Neuronal stem cell (in vitro differentiated cells): ENCODE measurements around the gene RUNDC1.

ENCODE experiments used
- DNase-seq: peaks from one replicate; pipeline ENCODE4 v3.0.0-alpha.2; 2013; ENCODE audit warnings: low spot score
- H2AFZ ChIP-seq: one replicate; pipeline ENCODE4 v1.6.1; 2013; ENCODE audit warnings: mild to moderate bottlenecking, low read length, inconsistent platforms
- H2AK5ac ChIP-seq: 2 replicates; pipeline ENCODE4 v1.6.1; 2013; ENCODE audit warnings: low read depth, mild to moderate bottlenecking, inconsistent platforms, low read length, moderate library complexity, mixed read lengths
- H2BK120ac ChIP-seq: 2 replicates; pipeline ENCODE4 v1.6.1; 2013; ENCODE audit warnings: low read depth, mild to moderate bottlenecking, inconsistent platforms, low read length, moderate library complexity, mixed read lengths
- H2BK12ac ChIP-seq: one replicate; pipeline ENCODE4 v1.6.1; 2013; ENCODE audit warnings: low read length, inconsistent platforms
- H2BK15ac ChIP-seq: 2 replicates; pipeline ENCODE4 v1.6.1; 2013; ENCODE audit warnings: mild to moderate bottlenecking, low read length, inconsistent platforms, mixed read lengths
- H2BK5ac ChIP-seq: one replicate; pipeline ENCODE4 v1.6.1; 2013; ENCODE audit warnings: inconsistent platforms, mild to moderate bottlenecking, low read length, moderate library complexity
- H3K14ac ChIP-seq: one replicate; pipeline ENCODE4 v1.6.1; 2013; ENCODE audit warnings: low read length, inconsistent platforms
- H3K18ac ChIP-seq: 2 replicates; pipeline ENCODE4 v1.6.1; 2013; ENCODE audit warnings: low read length, inconsistent platforms
- H3K23ac ChIP-seq: 2 replicates; pipeline ENCODE4 v1.6.1; 2013; ENCODE audit warnings: low read depth, mild to moderate bottlenecking, mixed read lengths, low read length, inconsistent platforms; ENCODE audit not compliant: poor library complexity
- H3K27ac ChIP-seq: replicated peaks from 3 replicates; pipeline ENCODE4 v1.5.1; 2013; ENCODE audit warnings: low read length, inconsistent platforms
- H3K27me3 ChIP-seq, 3 experiments: 2 replicates each; pipeline ENCODE4 v1.6.1; 2013; ENCODE audit warnings: low read length in 3 of 3, mild to moderate bottlenecking in 2 of 3, inconsistent platforms in 1 of 3, low read depth in 1 of 3, mixed read lengths in 1 of 3, moderate library complexity in 1 of 3; ENCODE audit not compliant: control insufficient read depth in 3 of 3, insufficient read depth in 3 of 3
- H3K36me3 ChIP-seq, 2 donors: replicated peaks in 1 of 2; 2 replicates each; pipeline ENCODE4 v1.6.1; 2013; ENCODE audit warnings: low read length in 2 of 2; ENCODE audit not compliant: control insufficient read depth in 2 of 2, insufficient read depth in 2 of 2
- H3K4ac ChIP-seq: 2 replicates; pipeline ENCODE4 v1.6.1; 2013; ENCODE audit warnings: inconsistent platforms, mild to moderate bottlenecking, low read length, moderate library complexity
- H3K4me1 ChIP-seq, 2 donors: 1 replicate in 1 of 2; 2 replicates in 1 of 2; pipeline ENCODE4 v1.6.1; 2013; ENCODE audit warnings: low read length in 2 of 2, low read depth in 1 of 2; ENCODE audit not compliant: control insufficient read depth in 2 of 2, insufficient read depth in 1 of 2
- H3K4me2 ChIP-seq: one replicate; pipeline ENCODE4 v1.6.1; 2013; ENCODE audit warnings: mild to moderate bottlenecking, low read length, inconsistent platforms; ENCODE audit not compliant: insufficient read depth, poor library complexity, severe bottlenecking
- H3K4me3 ChIP-seq, 2 donors: 2 replicates each; pipeline ENCODE4 v1.5.1; 2013; ENCODE audit warnings: low read length in 2 of 2, mild to moderate bottlenecking in 2 of 2, inconsistent platforms in 1 of 2, moderate library complexity in 1 of 2
- H3K79me1 ChIP-seq: one replicate; pipeline ENCODE4 v1.6.1; 2013; ENCODE audit warnings: low read depth, mild to moderate bottlenecking, inconsistent platforms, low read length, moderate library complexity
- H3K9ac ChIP-seq: one replicate; pipeline ENCODE4 v1.6.1; 2013; ENCODE audit warnings: mild to moderate bottlenecking, low read depth, low read length, inconsistent platforms; ENCODE audit not compliant: poor library complexity
- H3K9me3 ChIP-seq, 2 donors: replicated peaks in 1 of 2; 2 replicates each; pipeline versions ENCODE3 to v1.6.1; 2013; ENCODE audit warnings: low read length in 2 of 2, mild to moderate bottlenecking in 2 of 2, inconsistent platforms in 1 of 2, low read depth in 1 of 2, mixed read lengths in 1 of 2, moderate library complexity in 1 of 2; ENCODE audit not compliant: control insufficient read depth in 2 of 2, insufficient read depth in 1 of 2
- H4K8ac ChIP-seq: one replicate; pipeline ENCODE4 v1.6.1; 2013; ENCODE audit warnings: low read depth, mild to moderate bottlenecking, inconsistent platforms, low read length, moderate library complexity
- H4K91ac ChIP-seq: one replicate; pipeline ENCODE4 v1.6.1; 2013; ENCODE audit warnings: low read length, low read depth, mild to moderate bottlenecking, inconsistent platforms; ENCODE audit not compliant: poor library complexity
- WGBS, 2 donors: extraction: QIAGEN DNeasy Blood & Tissue Kit; methylation state at CpG; one replicate each; pipeline ENCODE4 v1.1.7; 2013; ENCODE audit warnings: missing lambda C conversion rate in 2 of 2, mixed read lengths in 1 of 2; ENCODE audit not compliant: insufficient read length in 2 of 2, insufficient replicate concordance in 1 of 2; ENCODE audit errors: extremely low coverage in 2 of 2; 5-methylcytosine and 5-hydroxymethylcytosine counted together

RUNDC1 gene

GRCh38 chr17:43010667-43011308 lies 30.4 kb downstream of the RUNDC1 start:
- DNase-seq, result no peak
- H3K27ac ChIP-seq, result no peak overlapping the region

GRCh38 chr17:43011728-43012472 lies 31.5 kb downstream of the RUNDC1 start:
- DNase-seq, result no peak
- H2BK12ac ChIP-seq, result no peak overlapping the region
- no peak overlapping the region for H3K4me3 ChIP-seq
- H3K14ac ChIP-seq, result no peak overlapping the region
- no peak overlapping the region for H3K23ac ChIP-seq
- peaks cover 2% of the 10 kb centered on the region for H3K79me1 ChIP-seq
- H3K4ac ChIP-seq, result no peak overlapping the region
- WGBS, 2 donors, result no CpG with 5 or more reads among the region's 15 CpGs
- H3K4me1 ChIP-seq, result peaks cover 8 to 20% of the 10 kb centered on the region in 2 donors
- no peak overlapping the region for H3K27ac ChIP-seq
- H3K36me3 ChIP-seq, result peaks cover 12 to 18% of the 10 kb centered on the region in 2 donors
- no peak overlapping the region for H2BK15ac ChIP-seq
- no peak overlapping the region for H2BK5ac ChIP-seq
- H3K18ac ChIP-seq, result no peak overlapping the region
- H3K27me3 ChIP-seq, result no peaks in the 10 kb centered on the region
- H2AK5ac ChIP-seq, result no peak overlapping the region
- H3K9me3 ChIP-seq, result no peaks in the 10 kb centered on the region
- peak overlapping the region; percentile 61 for H2BK120ac ChIP-seq
- no peak overlapping the region for H4K91ac ChIP-seq
- H3K9ac ChIP-seq, result no peak overlapping the region
- H4K8ac ChIP-seq, result no peak overlapping the region
- H3K4me2 ChIP-seq, result no peak overlapping the region
- no peak overlapping the region for H2AFZ ChIP-seq

More at GRCh38 chr17:43010667-43011308, 30.4 kb downstream of the RUNDC1 start:
- no peak overlapping the region for H3K23ac ChIP-seq
- H3K4me3 ChIP-seq, result no peak overlapping the region
- H2BK5ac ChIP-seq, result no peak overlapping the region
- H2AFZ ChIP-seq, result no peak overlapping the region
- no peak overlapping the region for H2BK12ac ChIP-seq
- H2BK120ac ChIP-seq, result no peak overlapping the region
- H3K4ac ChIP-seq, result no peak overlapping the region
- no peak overlapping the region for H2BK15ac ChIP-seq
- no peak overlapping the region for H2AK5ac ChIP-seq
- H3K18ac ChIP-seq, result no peak overlapping the region
- WGBS, 2 donors, result no CpG with 5 or more reads among the region's 5 CpGs
- H3K9ac ChIP-seq, result no peak overlapping the region
- H3K79me1 ChIP-seq, result peaks cover 2% of the 10 kb centered on the region
- no peak overlapping the region for H3K4me2 ChIP-seq
- H3K9me3 ChIP-seq, result no peaks in the 10 kb centered on the region
- no peak overlapping the region for H4K8ac ChIP-seq
- peaks cover 11 to 12% of the 10 kb centered on the region in 2 donors for H3K4me1 ChIP-seq
- no peak overlapping the region for H3K14ac ChIP-seq
- H3K27me3 ChIP-seq, result no peaks in the 10 kb centered on the region
- peaks cover 4 to 11% of the 10 kb centered on the region in 2 donors for H3K36me3 ChIP-seq
- no peak overlapping the region for H4K91ac ChIP-seq

- no CpG with 5 or more reads among the region's 8 CpGs for WGBS, 2 donors
Observed at GRCh38 chr17:43013296-43013695, 32.9 kb downstream of the RUNDC1 start.

GRCh38 chr17:43014020-43014648 lies 33.8 kb downstream of the RUNDC1 start:
- Histone ChIP-seq H3K9ac (peak overlapping the region; percentile 34), H3K36me3 (peaks cover 12 to 21% of the 10 kb centered on the region in 2 donors)
- WGBS, 2 donors, result no CpG with 5 or more reads among the region's 12 CpGs

More at GRCh38 chr17:43013296-43013695, 32.9 kb downstream of the RUNDC1 start:
- H3K79me1 ChIP-seq, result peaks cover 5% of the 10 kb centered on the region
- H3K18ac ChIP-seq, result peak overlapping the region; percentile 13
- H2BK15ac ChIP-seq, result no peak overlapping the region
- H3K4me1 ChIP-seq, result peaks cover 12 to 26% of the 10 kb centered on the region in 2 donors
- H2BK5ac ChIP-seq, result no peak overlapping the region
- H2BK12ac ChIP-seq, result no peak overlapping the region
- no peak overlapping the region for H3K4ac ChIP-seq
- no peak for DNase-seq
- no peak overlapping the region for H4K91ac ChIP-seq
- H3K9ac ChIP-seq, result peak overlapping the region; percentile 37
- H3K4me3 ChIP-seq, result no peak overlapping the region
- H2BK120ac ChIP-seq, result no peak overlapping the region
- H3K36me3 ChIP-seq, result peaks cover 12 to 21% of the 10 kb centered on the region in 2 donors
- no peak overlapping the region for H4K8ac ChIP-seq
- no peak overlapping the region for H3K23ac ChIP-seq
- H2AFZ ChIP-seq, result no peak overlapping the region
- H3K9me3 ChIP-seq, result no peaks in the 10 kb centered on the region
- no peak overlapping the region for H3K27ac ChIP-seq
- no peak overlapping the region for H3K4me2 ChIP-seq
- no peak overlapping the region for H2AK5ac ChIP-seq
- no peaks in the 10 kb centered on the region for H3K27me3 ChIP-seq
- H3K14ac ChIP-seq, result no peak overlapping the region

More at GRCh38 chr17:43014020-43014648, 33.8 kb downstream of the RUNDC1 start:
- H3K4me3 ChIP-seq, result no peak overlapping the region
- no peak overlapping the region for H3K4ac ChIP-seq
- H3K4me2 ChIP-seq, result no peak overlapping the region
- no peak overlapping the region for H3K18ac ChIP-seq
- H2BK15ac ChIP-seq, result no peak overlapping the region
- peak overlapping the region; percentile 34 for H3K23ac ChIP-seq
- H2AK5ac ChIP-seq, result no peak overlapping the region
- H2BK120ac ChIP-seq, result no peak overlapping the region
- no peak overlapping the region for H2BK5ac ChIP-seq
- peaks cover 5% of the 10 kb centered on the region for H3K79me1 ChIP-seq
- H2AFZ ChIP-seq, result no peak overlapping the region
- no peak overlapping the region for H3K14ac ChIP-seq
- no peaks in the 10 kb centered on the region for H3K9me3 ChIP-seq
- no peak overlapping the region for H3K27ac ChIP-seq
- no peak overlapping the region for H2BK12ac ChIP-seq
- no peak overlapping the region for H4K91ac ChIP-seq
- peaks cover 16 to 35% of the 10 kb centered on the region in 2 donors for H3K4me1 ChIP-seq
- no peaks in the 10 kb centered on the region for H3K27me3 ChIP-seq
- no peak overlapping the region for H4K8ac ChIP-seq
- DNase-seq, result no peak
